Measurements from ENCODE around the gene PRPSAP1. TPM values are rescaled to one million over a fixed set of nuclear protein-coding genes. Genes with fewer than 3 reads are reported as not detected.

Gene PRPSAP1
- total RNA-seq, 3 donors from 2014 or later (not counting 1 experiment from before 2014, with no cell fraction given): 32.9 to 45.2 (median 41.5) TPM

DNA sequence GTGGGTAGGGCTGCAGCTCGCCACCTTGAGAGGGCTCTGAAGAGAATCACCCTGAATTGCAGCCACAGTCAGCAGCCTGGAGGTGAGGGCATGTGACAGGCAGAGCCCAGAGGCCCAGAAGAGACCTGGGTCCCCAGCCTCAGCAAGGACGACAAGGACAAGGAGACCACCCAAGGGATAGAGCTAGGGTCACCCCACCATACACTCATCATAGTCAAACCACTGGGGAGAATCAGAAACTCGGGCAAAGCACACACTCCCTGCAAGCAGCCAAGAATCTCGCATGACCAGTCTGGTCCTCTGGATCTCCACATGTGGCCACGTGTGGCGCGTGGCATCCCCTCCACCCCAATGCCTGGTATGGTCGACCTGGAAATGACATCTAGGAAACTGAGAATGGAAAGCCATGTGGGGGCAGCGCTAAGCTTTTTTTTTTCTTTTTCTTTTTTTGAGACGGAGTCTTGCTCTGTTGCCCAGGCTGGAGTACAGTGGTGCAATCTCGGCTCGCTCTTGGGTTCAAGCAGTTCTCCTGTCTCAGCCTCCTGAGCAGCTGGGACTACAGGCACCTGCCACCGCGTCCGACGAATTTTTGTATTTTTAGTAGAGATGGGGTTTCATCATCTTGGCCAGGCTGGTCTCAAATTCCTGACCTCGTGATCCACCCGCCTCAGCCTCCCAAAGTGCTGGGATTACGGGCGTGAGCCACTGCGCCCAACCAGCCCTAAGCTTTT is 26.1 kb upstream of the PRPSAP1 start:
- peaks cover 5 to 6% of the 10 kb centered on the region in 2 donors for H3K4me1 Mint-ChIP-seq
- WGBS (ENCODE audit: insufficient coverage): 97% methylated on average over 21 of the region's 21 CpGs
- TF ChIP-seq, protein P1, sequence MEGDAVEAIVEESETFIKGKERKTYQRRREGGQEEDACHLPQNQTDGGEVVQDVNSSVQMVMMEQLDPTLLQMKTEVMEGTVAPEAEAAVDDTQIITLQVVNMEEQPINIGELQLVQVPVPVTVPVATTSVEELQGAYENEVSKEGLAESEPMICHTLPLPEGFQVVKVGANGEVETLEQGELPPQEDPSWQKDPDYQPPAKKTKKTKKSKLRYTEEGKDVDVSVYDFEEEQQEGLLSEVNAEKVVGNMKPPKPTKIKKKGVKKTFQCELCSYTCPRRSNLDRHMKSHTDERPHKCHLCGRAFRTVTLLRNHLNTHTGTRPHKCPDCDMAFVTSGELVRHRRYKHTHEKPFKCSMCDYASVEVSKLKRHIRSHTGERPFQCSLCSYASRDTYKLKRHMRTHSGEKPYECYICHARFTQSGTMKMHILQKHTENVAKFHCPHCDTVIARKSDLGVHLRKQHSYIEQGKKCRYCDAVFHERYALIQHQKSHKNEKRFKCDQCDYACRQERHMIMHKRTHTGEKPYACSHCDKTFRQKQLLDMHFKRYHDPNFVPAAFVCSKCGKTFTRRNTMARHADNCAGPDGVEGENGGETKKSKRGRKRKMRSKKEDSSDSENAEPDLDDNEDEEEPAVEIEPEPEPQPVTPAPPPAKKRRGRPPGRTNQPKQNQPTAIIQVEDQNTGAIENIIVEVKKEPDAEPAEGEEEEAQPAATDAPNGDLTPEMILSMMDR (IDR thresholded peaks at IDR 0.05): no peak
- Histone ChIP-seq H3K4me3 (ENCODE audit: low read length) (no peak overlapping the region), H3K4me1 (ENCODE audit: control insufficient read depth, insufficient read depth, low read length) (peaks cover 15% of the 10 kb centered on the region), H3K27me3 (ENCODE audit: control insufficient read depth, insufficient read depth, low read length) (peaks cover 2% of the 10 kb centered on the region), H3K36me3 (ENCODE audit: control insufficient read depth, insufficient read depth, low read length) (no peaks in the 10 kb centered on the region), H3K27ac (ENCODE audit: low read length) (no peak overlapping the region), H3K9me3 (ENCODE audit: control insufficient read depth, insufficient read depth, low read length) (no peaks in the 10 kb centered on the region)
- intact Hi-C loops (cut with micrococcal nuclease): no loop called here
- ATAC-seq (no peak), DNase-seq (no peak)
- no peaks in the 10 kb centered on the region for H3K27me3 Mint-ChIP-seq (ENCODE audit: low read depth in 2 of 2)
- H3K4me3 Mint-ChIP-seq: peak overlapping the region; percentile 17
- no peaks in the 10 kb centered on the region for H3K36me3 Mint-ChIP-seq
- no peak overlapping the region for H3K27ac Mint-ChIP-seq
- no peaks in the 10 kb centered on the region for H3K9me3 Mint-ChIP-seq

DNA sequence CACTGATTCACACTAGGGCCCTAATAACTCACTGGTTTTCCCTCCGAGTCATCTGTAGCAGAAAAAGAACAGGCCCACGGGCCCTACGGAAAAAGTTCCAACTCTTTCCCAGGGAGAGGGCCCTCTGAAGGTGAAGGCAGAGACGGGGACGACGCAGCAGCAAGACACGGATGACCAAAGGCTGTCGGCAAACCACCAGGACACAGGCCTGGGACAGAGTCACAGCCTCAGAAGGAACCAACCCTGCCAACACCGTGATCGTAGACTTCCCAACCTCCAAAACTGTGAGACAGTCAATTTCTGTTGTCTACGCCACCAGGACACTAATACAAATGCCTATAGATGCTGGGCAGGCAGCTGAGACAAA is 25.5 kb upstream of the PRPSAP1 start:
- DNase-seq (no peak), ATAC-seq (no peak)
- no peaks in the 10 kb centered on the region for H3K9me3 ChIP-seq (ENCODE audit: control insufficient read depth, insufficient read depth, low read length)
- no peaks in the 10 kb centered on the region for H3K9me3 Mint-ChIP-seq
- intact Hi-C loops (cut with micrococcal nuclease): no loop called here
- H3K27me3 ChIP-seq (ENCODE audit: control insufficient read depth, insufficient read depth, low read length): peaks cover 2% of the 10 kb centered on the region
- WGBS (ENCODE audit: insufficient coverage): 95% methylated on average over 11 of the region's 11 CpGs
- no peaks in the 10 kb centered on the region for H3K36me3 ChIP-seq (ENCODE audit: control insufficient read depth, insufficient read depth, low read length)
- no peak overlapping the region for H3K4me3 ChIP-seq (ENCODE audit: low read length)
- no peak overlapping the region for H3K27ac ChIP-seq (ENCODE audit: low read length)
- no peaks in the 10 kb centered on the region for H3K27me3 Mint-ChIP-seq (ENCODE audit: low read depth in 2 of 2)
- no peak overlapping the region for H3K27ac Mint-ChIP-seq
- peaks cover 5 to 6% of the 10 kb centered on the region in 2 donors for H3K4me1 Mint-ChIP-seq
- H3K4me1 ChIP-seq (ENCODE audit: control insufficient read depth, insufficient read depth, low read length): peaks cover 15% of the 10 kb centered on the region
- peak overlapping the region; percentile 17 for H3K4me3 Mint-ChIP-seq
- H3K36me3 Mint-ChIP-seq: no peaks in the 10 kb centered on the region
- TF ChIP-seq, protein P1 (IDR thresholded peaks at IDR 0.05): no peak

DNA sequence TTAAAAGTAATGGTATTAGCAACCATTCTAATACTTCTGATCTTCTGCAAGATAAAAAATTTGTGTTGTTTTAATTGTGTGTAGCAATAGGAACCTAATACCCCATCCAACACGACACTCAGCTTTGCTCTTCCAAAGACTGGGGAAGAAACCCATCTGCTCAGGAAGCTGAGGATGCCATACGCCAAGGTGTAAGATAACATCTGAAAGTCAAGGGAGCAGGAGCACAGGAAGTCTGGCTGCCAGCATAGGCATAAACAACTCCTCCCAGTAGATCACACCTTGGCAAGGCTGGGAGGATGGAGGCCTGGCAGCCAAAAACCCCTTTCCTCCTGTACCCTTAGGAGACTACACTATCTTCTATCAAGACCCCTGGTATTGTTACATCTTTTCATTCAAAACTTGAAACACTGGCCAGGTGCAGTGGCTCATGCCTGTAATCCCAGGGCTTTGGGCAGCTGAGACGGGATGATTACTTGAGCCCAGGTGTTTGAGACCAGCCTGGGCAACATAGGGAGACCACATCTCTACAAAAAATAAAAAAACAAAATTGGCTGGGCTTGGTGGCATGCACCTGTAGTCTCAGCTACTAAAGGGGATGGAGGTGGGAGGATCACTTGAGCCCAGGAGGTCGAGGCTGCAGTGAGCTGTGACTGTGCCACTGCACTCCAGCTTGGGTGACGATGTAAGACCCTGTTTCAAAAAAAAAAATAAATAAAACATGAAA is 25.0 kb upstream of the PRPSAP1 start:
- no peaks in the 10 kb centered on the region for H3K9me3 ChIP-seq (ENCODE audit: control insufficient read depth, insufficient read depth, low read length)
- H3K4me1 ChIP-seq (ENCODE audit: control insufficient read depth, insufficient read depth, low read length): peaks cover 13% of the 10 kb centered on the region
- TF ChIP-seq, protein P1 (IDR thresholded peaks at IDR 0.05): no peak
- H3K36me3 ChIP-seq (ENCODE audit: control insufficient read depth, insufficient read depth, low read length): no peaks in the 10 kb centered on the region
- H3K27ac Mint-ChIP-seq: no peak overlapping the region
- H3K27me3 Mint-ChIP-seq (ENCODE audit: low read depth in 2 of 2): no peaks in the 10 kb centered on the region
- H3K4me1 Mint-ChIP-seq: peaks cover 3% of the 10 kb centered on the region in 2 donors
- peaks cover 2% of the 10 kb centered on the region for H3K27me3 ChIP-seq (ENCODE audit: control insufficient read depth, insufficient read depth, low read length)
- 85% methylated on average over 4 of the region's 5 CpGs for WGBS (ENCODE audit: insufficient coverage)
- intact Hi-C loops (cut with micrococcal nuclease): no loop called here
- H3K36me3 Mint-ChIP-seq: no peaks in the 10 kb centered on the region
- no peaks in the 10 kb centered on the region for H3K9me3 Mint-ChIP-seq
- no peak overlapping the region for H3K4me3 ChIP-seq (ENCODE audit: low read length)
- ATAC-seq (no peak), DNase-seq (no peak)
- H3K27ac ChIP-seq (ENCODE audit: low read length): no peak overlapping the region
- no peak overlapping the region for H3K4me3 Mint-ChIP-seq
